Measurements from ENCODE around the gene RNF128.

DNA sequence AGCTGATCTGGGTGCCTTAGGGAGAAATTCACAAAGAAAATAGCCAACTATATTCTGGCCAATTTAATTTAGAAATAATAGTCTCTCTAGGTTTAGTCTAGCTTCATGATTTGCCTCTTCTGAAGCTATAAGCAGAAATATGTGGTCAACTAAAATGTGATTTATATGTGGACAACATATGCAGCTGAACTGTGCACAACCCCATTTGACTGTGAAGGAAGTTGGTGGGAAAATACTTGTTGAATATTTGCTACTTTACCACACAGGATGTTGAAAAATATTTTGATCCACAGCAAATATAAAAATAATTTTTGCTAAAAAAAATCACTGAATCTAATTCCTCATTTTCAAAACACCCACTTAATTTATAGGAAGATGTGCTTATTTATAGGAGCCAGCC, 15.7 kb upstream of the RNF128 start:
- TF ChIP-seq, protein P1, sequence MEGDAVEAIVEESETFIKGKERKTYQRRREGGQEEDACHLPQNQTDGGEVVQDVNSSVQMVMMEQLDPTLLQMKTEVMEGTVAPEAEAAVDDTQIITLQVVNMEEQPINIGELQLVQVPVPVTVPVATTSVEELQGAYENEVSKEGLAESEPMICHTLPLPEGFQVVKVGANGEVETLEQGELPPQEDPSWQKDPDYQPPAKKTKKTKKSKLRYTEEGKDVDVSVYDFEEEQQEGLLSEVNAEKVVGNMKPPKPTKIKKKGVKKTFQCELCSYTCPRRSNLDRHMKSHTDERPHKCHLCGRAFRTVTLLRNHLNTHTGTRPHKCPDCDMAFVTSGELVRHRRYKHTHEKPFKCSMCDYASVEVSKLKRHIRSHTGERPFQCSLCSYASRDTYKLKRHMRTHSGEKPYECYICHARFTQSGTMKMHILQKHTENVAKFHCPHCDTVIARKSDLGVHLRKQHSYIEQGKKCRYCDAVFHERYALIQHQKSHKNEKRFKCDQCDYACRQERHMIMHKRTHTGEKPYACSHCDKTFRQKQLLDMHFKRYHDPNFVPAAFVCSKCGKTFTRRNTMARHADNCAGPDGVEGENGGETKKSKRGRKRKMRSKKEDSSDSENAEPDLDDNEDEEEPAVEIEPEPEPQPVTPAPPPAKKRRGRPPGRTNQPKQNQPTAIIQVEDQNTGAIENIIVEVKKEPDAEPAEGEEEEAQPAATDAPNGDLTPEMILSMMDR (IDR thresholded peaks at IDR 0.05): no peak
- TF ChIP-seq POLR2A (IDR thresholded peaks at IDR 0.05): no peak
